Epithelial cell of proximal tubule (primary cell): Measurements from ENCODE around the gene RNF220. TPM values are rescaled to one million over a fixed set of nuclear protein-coding genes. Genes with fewer than 3 reads are reported as not detected.

Experiments used
- DNase-seq: peaks from one replicate; pipeline ENCODE4 v3.0.0-alpha.2; 2011; ENCODE audit warnings: low read depth
- H3K4me3 ChIP-seq: 2 replicates; pipeline ENCODE4 v1.5.1; 2011; ENCODE audit warnings: low read depth, mild to moderate bottlenecking, low read length
- CTCF ChIP-seq: conservative IDR thresholded peaks from 2 replicates; pipeline ENCODE4 v1.5.1; 2012; ENCODE audit warnings: low read depth, mild to moderate bottlenecking, low read length
- total RNA-seq: library from RNA; depleted of rRNA; stranded (reverse); fragments of >200 nt; gene quantifications from 2 replicates; pipeline ENCODE4 v1.2.3, GENCODE V29; 2015

RNF220 gene
- total RNA-seq, 1 donor from 2014 or later, result 152 TPM

GRCh38 chr1:44652445-44653106, 247.5 kb downstream of the RNF220 start:
- TF ChIP-seq CTCF, result peak; percentile 98
- no peak for DNase-seq
- no peak overlapping the region for H3K4me3 ChIP-seq

DNA sequence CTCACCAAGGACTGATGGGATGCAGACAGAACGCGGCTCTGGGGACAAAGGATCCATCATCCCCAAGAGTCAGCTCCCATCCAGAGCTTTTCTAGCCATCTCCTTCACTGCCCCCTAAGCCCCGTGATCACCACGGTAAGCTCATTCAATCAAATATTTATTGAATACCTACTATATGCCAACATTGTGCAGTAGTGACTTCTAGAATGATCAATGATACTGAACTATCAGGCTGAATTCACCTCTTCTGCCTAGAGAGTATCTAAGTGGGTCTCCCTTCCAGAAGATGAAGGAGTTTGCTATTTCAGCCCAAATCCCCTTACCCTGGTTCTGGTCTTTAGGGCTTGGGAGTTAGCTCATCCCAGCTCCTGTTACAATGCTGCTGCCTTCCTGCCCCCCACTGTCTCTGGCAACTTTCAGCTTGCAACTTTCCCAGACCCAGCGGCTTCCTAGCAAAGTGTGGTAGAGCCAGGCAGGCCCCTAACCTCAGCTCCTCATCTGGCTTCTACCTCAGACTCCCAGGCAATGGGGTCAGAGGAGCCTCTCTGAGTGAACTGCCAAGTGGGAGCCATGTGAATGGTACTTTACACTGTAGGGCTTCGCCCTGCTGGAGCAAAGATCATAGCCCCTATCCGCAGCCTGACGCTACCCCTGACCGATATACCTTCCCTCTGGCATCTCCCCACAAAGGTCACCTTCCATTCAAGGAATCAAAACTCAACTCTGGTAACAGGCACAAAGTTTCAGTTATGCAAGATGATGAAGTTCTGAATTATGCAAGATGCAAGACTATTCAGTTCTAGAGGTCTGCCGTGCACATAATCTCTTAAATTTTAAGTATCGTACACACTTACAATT, 248.3 kb downstream of the RNF220 start:
- no peak for DNase-seq
- no peak for TF ChIP-seq CTCF
- no peak overlapping the region for H3K4me3 ChIP-seq

GRCh38 chr1:44654621-44655187, 249.6 kb downstream of the RNF220 start:
- DNase-seq, result no peak
- no peak overlapping the region for H3K4me3 ChIP-seq
- no peak for TF ChIP-seq CTCF

DNA sequence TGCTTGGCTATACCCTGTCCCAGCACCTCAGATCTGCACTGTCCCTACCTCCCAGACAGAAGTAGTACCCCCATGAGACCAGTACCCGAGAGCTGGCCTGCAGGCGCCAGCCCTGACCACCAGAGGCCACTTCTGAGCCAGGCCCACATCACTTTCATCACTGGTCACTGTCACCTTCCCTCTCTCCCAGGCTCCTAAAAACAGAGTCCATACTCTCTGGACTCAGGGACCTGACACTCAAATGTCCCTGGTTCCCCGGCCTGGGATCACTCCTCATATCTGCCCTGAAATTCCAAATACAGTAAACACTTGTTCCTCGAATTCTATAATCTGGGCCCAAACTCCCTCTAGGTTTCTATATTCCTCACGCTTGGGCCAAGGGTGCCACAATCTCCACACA, 250.6 kb downstream of the RNF220 start:
- DNase-seq, result no peak
- no peak overlapping the region for H3K4me3 ChIP-seq
- TF ChIP-seq CTCF, result peak; percentile 82

- no peak overlapping the region for H3K4me3 ChIP-seq
- TF ChIP-seq CTCF, result no peak
- no peak for DNase-seq
Observed at GRCh38 chr1:44659566-44659965, 254.5 kb downstream of the RNF220 start.

- TF ChIP-seq CTCF, result no peak
- no peak overlapping the region for H3K4me3 ChIP-seq
- no peak for DNase-seq
Observed at GRCh38 chr1:44660176-44660575, 255.1 kb downstream of the RNF220 start.
